ENCODE data around the gene POU5F1. TPM values are rescaled to one million over a fixed set of nuclear protein-coding genes. Genes with fewer than 3 reads are reported as not detected.

POU5F1 gene
- total and polyA plus RNA-seq, 2 of the 4 experiments (the other 2 are of a cell fraction): not detected

- Histone ChIP-seq H3K9me3 (ENCODE audit: control insufficient read depth, insufficient read depth, low read length) (no peaks in the 10 kb centered on the region), H3K18ac (ENCODE audit: low read depth, low read length) (peak within 1 kb of the TSS; percentile 48), H2AFZ (replicated peaks; ENCODE audit: low read length, poor library complexity) (peak within 1 kb of the TSS; percentile 82), H3K4me2 (ENCODE audit: low read depth, low read length) (peak within 1 kb of the TSS; percentile 22), H2BK5ac (ENCODE audit: low read depth, low read length, poor library complexity, severe bottlenecking) (peak within 1 kb of the TSS; percentile 71), H3K4ac (ENCODE audit: low read depth, low read length) (peak within 1 kb of the TSS; percentile 90), H3K36me3 (ENCODE audit: control insufficient read depth, insufficient read depth, low read length) (no peaks in the 10 kb centered on the region), H2AK5ac (ENCODE audit: low read depth, low read length) (peak within 1 kb of the TSS; percentile 89), H4K20me1 (ENCODE audit: insufficient read depth, low read length) (no peaks in the 10 kb centered on the region), H4K8ac (ENCODE audit: low read depth in 2 of 2, low read length in 2 of 2) (peak within 1 kb of the TSS; percentile 84 to 92), H3K27ac (ENCODE audit: insufficient read depth, low read length) (peak within 1 kb of the TSS; percentile 75), H3K23ac (ENCODE audit: low read depth, low read length) (peak within 1 kb of the TSS; percentile 60; the same call in 1 of the 2 replicates), H3K9ac (ENCODE audit: low read depth, low read length) (peak within 1 kb of the TSS; percentile 27; the same call in 1 of the 2 replicates), H3K79me1 (ENCODE audit: low read depth in 1 of 2, low read length in 2 of 2) (peaks cover 0 to 9% of the 10 kb centered on the region in 2 experiments; a peak in 2 of 4 replicates), H3K9me1 (ENCODE audit: insufficient read depth, low read length) (peaks cover 15% of the 10 kb centered on the region), H2BK20ac (ENCODE audit: low read depth, low read length) (peak within 1 kb of the TSS; percentile 82), H3K4me1 (ENCODE audit: control insufficient read depth, insufficient read depth, low read length) (peaks cover 11% of the 10 kb centered on the region), H4K91ac (ENCODE audit: insufficient read depth, low read depth, low read length) (peak within 1 kb of the TSS; percentile 93), H3K14ac (replicated peaks; ENCODE audit: low read depth, low read length) (peak within 1 kb of the TSS; percentile 80), H3K27me3 (ENCODE audit: control insufficient read depth, insufficient read depth, low read length) (peaks cover 21% of the 10 kb centered on the region), H3K4me3 (ENCODE audit: insufficient read depth, low read depth, low read length) (no peak within 1 kb of the TSS), H2BK15ac (ENCODE audit: low read depth, low read length) (peak within 1 kb of the TSS; percentile 80; the same call in 2 of the 3 replicates), H3K56ac (ENCODE audit: extremely low read depth, insufficient read depth, low read length) (no peak within 1 kb of the TSS), H2BK120ac (ENCODE audit: low read depth, low read length) (peak within 1 kb of the TSS; percentile 92), H4K5ac (ENCODE audit: low read depth, low read length) (peak within 1 kb of the TSS; percentile 47), H2AK9ac (replicated peaks; ENCODE audit: low read depth, low read length, poor library complexity) (peak within 1 kb of the TSS; percentile 86)
- TF ChIP-seq MAFK (IDR thresholded peaks at IDR 0.05; ENCODE audit: low read depth, low read length): no peak
- TF ChIP-seq MAZ (IDR thresholded peaks at IDR 0.05; ENCODE audit: borderline replicate concordance, low read depth, low read length): peak; percentile 91; the same call in 1 of the 2 replicates
- no peak for TF ChIP-seq CTCF (conservative IDR thresholded peaks at IDR 0.05; ENCODE audit: low read depth, low read length)
- TF ChIP-seq CEBPB (IDR thresholded peaks at IDR 0.05; ENCODE audit: low read depth, low read length): no peak
- no peak for TF ChIP-seq CHD1 (IDR thresholded peaks at IDR 0.05; ENCODE audit: low read depth, low read length)
- TF ChIP-seq FOS (IDR thresholded peaks at IDR 0.05; ENCODE audit: low read depth, low read length): peak; percentile 76
- BruUV-seq (replicated peaks): no TSS peak
- CTCF ChIA-PET: interaction anchor here (0.7 to 3.4 kb wide), 4 partner anchors 23 to 78 kb away, joined by 3 to 10 read pairs (median 4); no protein-coding TSS in a partner anchor
- POLR2A ChIA-PET (ENCODE audit: unreplicated experiment): no interaction called here
- dilution Hi-C loops (cut with HindIII; ENCODE audit: low sequenced_read_pairs, unreplicated experiment) (no loop called here), in situ Hi-C loops (cut with MboI; ENCODE audit: low sequenced_read_pairs) (no loop called here), intact Hi-C loops (cut with micrococcal nuclease) (no loop called here)
- no CpG with 5 or more reads among the region's 3 CpGs for WGBS, 2 experiments (ENCODE audit: extremely low coverage in 2 of 2, insufficient read length in 1 of 2)
- DNase-seq (peak; percentile 95), ATAC-seq (ENCODE audit: low read depth) (peak; percentile 99)
These were observed 56.0 kb downstream of the POU5F1 start, which contains the start of gene PSORS1C1 for GRCh38 chr6:31114541-31114878. PSORS1C1 (plus strand) TSS chr6:31114800; CDS start chr6:31129633, 14,833 bp downstream.

Small RNA genes within 50 kb of the gene (microRNA-seq; reads per million reads assigned to microRNA genes)
- not detected for gene POLR2LP1 (ENCODE audit: insufficient read depth, insufficient read length)

Small RNA genes within 50 kb of the gene (small RNA-seq; reads per million reads assigned to genes)
- gene POLR2LP1: 0 reads per million in 5 experiments

Other genes with a start within 250 kb of the POU5F1 start
- gene SFTA2, start 238.5 kb downstream of the POU5F1 start, total RNA-seq (2012; rRNA removed): not detected in 2 replicates
- gene SFTA2, start 238.5 kb downstream of the POU5F1 start, polyA plus RNA-seq (2012; rRNA removed): not detected in 2 replicates
- not detected in 2 replicates for gene MUCL3, start 229.7 kb downstream of the POU5F1 start, total RNA-seq (2012; rRNA removed)
- not detected in 2 replicates for gene MUCL3, start 229.7 kb downstream of the POU5F1 start, polyA plus RNA-seq (2012; rRNA removed)
- not detected in 2 replicates for gene MUC21, start 187.0 kb downstream of the POU5F1 start, total RNA-seq (2012; rRNA removed)
- gene MUC21, start 187.0 kb downstream of the POU5F1 start, polyA plus RNA-seq (2012; rRNA removed): not detected in 2 replicates
- not detected in 2 replicates for gene MUC22, start 160.2 kb downstream of the POU5F1 start, total RNA-seq (2012; rRNA removed)
- 0.02 TPM in 1 of 2 replicates, not detected in the other for gene MUC22, start 160.2 kb downstream of the POU5F1 start, polyA plus RNA-seq (2012; rRNA removed)
- not detected in 2 replicates for gene C6orf15, start 58.1 kb downstream of the POU5F1 start, total RNA-seq (2012; rRNA removed)
- gene C6orf15, start 58.1 kb downstream of the POU5F1 start, polyA plus RNA-seq (2012; rRNA removed): not detected in 2 replicates
- 0.28 and 0.36 TPM in 2 replicates for gene PSORS1C1, start 55.9 kb downstream of the POU5F1 start, total RNA-seq (2012; rRNA removed)
- 1.1 and 2.1 TPM in 2 replicates for gene PSORS1C1, start 55.9 kb downstream of the POU5F1 start, polyA plus RNA-seq (2012; rRNA removed)
- gene CDSN, start 50.2 kb downstream of the POU5F1 start, total RNA-seq (2012; rRNA removed): not detected in 2 replicates
- gene CDSN, start 50.2 kb downstream of the POU5F1 start, polyA plus RNA-seq (2012; rRNA removed): not detected in 2 replicates
- gene PSORS1C2, start 31.6 kb downstream of the POU5F1 start, total RNA-seq (2012; rRNA removed): not detected in 2 replicates
- gene PSORS1C2, start 31.6 kb downstream of the POU5F1 start, polyA plus RNA-seq (2012; rRNA removed): not detected in 2 replicates
- gene CCHCR1, start 12.9 kb downstream of the POU5F1 start, total RNA-seq (2012; rRNA removed): 16.1 and 22.0 TPM in 2 replicates
- 13.1 and 14.2 TPM in 2 replicates for gene CCHCR1, start 12.9 kb downstream of the POU5F1 start, polyA plus RNA-seq (2012; rRNA removed)
- 14.2 and 14.4 TPM in 2 replicates for gene TCF19, start 12.1 kb downstream of the POU5F1 start, total RNA-seq (2012; rRNA removed)
- gene TCF19, start 12.1 kb downstream of the POU5F1 start, polyA plus RNA-seq (2012; rRNA removed): 13.1 and 15.1 TPM in 2 replicates
- gene HLA-C, start 101.4 kb upstream of the POU5F1 start, total RNA-seq (2012; rRNA removed): 8.8 and 10.6 TPM in 2 replicates
- gene HLA-C, start 101.4 kb upstream of the POU5F1 start, polyA plus RNA-seq (2012; rRNA removed): 87.3 and 104 TPM in 2 replicates
- 41.7 and 44.1 TPM in 2 replicates for gene HLA-B, start 186.5 kb upstream of the POU5F1 start, total RNA-seq (2012; rRNA removed)
- 259 and 309 TPM in 2 replicates for gene HLA-B, start 186.5 kb upstream of the POU5F1 start, polyA plus RNA-seq (2012; rRNA removed)
- gene MICA, start 232.9 kb upstream of the POU5F1 start, total RNA-seq (2012; rRNA removed): 52.2 and 55.9 TPM in 2 replicates
- 67.7 and 72.8 TPM in 2 replicates for gene MICA, start 232.9 kb upstream of the POU5F1 start, polyA plus RNA-seq (2012; rRNA removed)